Measurements from ENCODE around the gene UNC80. TPM values are rescaled to one million over a fixed set of nuclear protein-coding genes. Genes with fewer than 3 reads are reported as not detected.

Gene UNC80
- total RNA-seq, 4 donors from 2014 or later: under 0.01 to 3.0 (median 0.45) TPM

DNA sequence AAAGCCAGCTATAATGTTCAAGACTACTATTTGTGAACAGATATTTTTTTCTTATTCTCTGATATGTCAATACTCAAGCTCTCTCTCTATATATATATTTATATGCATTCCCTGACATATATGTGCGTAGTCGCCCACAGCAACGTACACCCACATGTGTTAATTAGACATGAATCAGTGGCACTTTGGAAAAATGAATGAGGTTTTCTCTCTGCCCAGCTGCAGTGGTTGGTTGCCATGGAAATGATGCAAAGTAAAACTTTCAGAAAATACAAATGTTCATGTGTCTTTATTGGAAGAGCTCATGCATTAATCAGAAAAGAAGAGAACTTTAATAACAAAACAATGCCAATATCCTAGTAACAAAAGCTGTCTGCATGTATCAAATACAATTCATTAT lies 34.7 kb downstream of the UNC80 start:
- DNase-seq: no peak
- Histone ChIP-seq H3K4me3 (no peak overlapping the region), H3K4me1 (no peaks in the 10 kb centered on the region), H3K36me3 (no peaks in the 10 kb centered on the region), H3K9me3 (no peaks in the 10 kb centered on the region), H3K27ac (no peak overlapping the region), H3K27me3 (no peaks in the 10 kb centered on the region)
- intact Hi-C loops (cut with DNase I; ENCODE audit: low total_unique reads): no loop called here
- TF ChIP-seq, protein P1, sequence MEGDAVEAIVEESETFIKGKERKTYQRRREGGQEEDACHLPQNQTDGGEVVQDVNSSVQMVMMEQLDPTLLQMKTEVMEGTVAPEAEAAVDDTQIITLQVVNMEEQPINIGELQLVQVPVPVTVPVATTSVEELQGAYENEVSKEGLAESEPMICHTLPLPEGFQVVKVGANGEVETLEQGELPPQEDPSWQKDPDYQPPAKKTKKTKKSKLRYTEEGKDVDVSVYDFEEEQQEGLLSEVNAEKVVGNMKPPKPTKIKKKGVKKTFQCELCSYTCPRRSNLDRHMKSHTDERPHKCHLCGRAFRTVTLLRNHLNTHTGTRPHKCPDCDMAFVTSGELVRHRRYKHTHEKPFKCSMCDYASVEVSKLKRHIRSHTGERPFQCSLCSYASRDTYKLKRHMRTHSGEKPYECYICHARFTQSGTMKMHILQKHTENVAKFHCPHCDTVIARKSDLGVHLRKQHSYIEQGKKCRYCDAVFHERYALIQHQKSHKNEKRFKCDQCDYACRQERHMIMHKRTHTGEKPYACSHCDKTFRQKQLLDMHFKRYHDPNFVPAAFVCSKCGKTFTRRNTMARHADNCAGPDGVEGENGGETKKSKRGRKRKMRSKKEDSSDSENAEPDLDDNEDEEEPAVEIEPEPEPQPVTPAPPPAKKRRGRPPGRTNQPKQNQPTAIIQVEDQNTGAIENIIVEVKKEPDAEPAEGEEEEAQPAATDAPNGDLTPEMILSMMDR (IDR thresholded peaks at IDR 0.05): no peak
- no peak for TF ChIP-seq POLR2A (IDR thresholded peaks at IDR 0.05)

DNA sequence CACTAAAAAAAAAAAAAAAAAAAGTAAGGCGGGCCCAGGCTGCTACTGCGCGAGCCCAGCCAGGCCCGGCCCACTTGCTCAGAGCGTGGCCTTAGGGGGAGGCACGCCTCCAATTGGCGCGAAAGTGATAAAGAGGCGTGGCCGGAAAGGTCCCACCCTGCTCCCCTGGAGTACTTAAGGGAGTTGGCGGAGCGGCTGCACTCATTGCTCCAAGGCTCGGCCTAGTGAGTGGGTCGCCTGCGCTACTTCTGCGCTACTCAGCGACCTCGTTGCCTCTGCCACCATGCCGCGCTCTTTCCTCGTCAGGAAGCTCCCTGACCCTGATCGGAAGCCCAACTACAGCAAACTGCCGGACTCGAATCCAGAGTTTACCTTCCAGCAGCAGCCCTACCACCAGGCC lies 36.9 kb downstream of the UNC80 start:
- Histone ChIP-seq H3K36me3 (no peaks in the 10 kb centered on the region), H3K27ac (no peak overlapping the region), H3K4me3 (no peak overlapping the region), H3K9me3 (no peaks in the 10 kb centered on the region), H3K4me1 (no peaks in the 10 kb centered on the region), H3K27me3 (no peaks in the 10 kb centered on the region)
- intact Hi-C loops (cut with DNase I; ENCODE audit: low total_unique reads): no loop called here
- DNase-seq: no peak
- no peak for TF ChIP-seq POLR2A (IDR thresholded peaks at IDR 0.05)
- TF ChIP-seq, protein P1 (IDR thresholded peaks at IDR 0.05): no peak

DNA sequence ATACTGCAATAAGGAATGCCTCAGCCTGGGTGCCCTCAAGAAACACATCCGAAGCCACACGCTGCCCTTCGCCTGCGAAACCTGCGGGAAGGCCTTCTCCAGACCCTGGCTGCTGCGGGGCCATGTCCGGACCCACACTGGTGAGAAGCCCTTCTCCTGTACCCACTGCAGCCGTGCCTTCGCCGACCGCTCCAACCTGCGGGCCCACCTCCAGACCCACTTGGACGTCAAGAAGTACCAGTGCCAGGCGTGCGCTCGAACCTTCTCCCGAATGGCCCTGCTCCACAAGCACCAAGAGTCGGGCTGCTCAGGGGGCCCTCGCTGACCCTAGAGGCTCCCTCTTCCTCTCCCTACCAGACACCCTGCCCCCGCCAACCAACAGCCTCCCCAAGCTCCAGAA lies 37.6 kb downstream of the UNC80 start:
- no peaks in the 10 kb centered on the region for H3K4me1 ChIP-seq
- H3K36me3 ChIP-seq: no peaks in the 10 kb centered on the region
- intact Hi-C loops (cut with DNase I; ENCODE audit: low total_unique reads): no loop called here
- TF ChIP-seq, protein P1 (IDR thresholded peaks at IDR 0.05): no peak
- no peak for TF ChIP-seq POLR2A (IDR thresholded peaks at IDR 0.05)
- H3K4me3 ChIP-seq: no peak overlapping the region
- H3K27me3 ChIP-seq: no peaks in the 10 kb centered on the region
- H3K27ac ChIP-seq: no peak overlapping the region
- DNase-seq: no peak
- H3K9me3 ChIP-seq: no peaks in the 10 kb centered on the region

DNA sequence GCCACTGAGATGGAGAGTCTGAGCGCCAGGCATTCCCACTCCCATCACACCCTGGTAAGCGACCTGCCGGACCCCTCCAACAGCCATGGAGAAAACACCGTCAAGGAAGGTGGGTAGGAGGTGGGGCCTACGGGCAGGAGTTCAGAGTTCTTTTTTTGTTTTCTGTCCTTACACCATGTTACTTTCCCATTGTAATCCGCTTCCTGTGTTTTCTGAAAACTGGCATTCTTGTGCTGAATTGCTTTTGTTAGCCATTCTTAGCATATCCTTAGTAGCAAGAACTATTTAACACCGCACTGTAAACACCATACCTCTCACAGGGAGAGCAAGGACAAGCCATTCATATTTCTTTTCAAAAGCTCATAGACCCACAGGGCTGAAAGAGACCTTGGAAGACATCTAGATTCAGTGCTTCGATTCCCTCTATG lies 46.2 kb downstream of the UNC80 start:
- H3K4me3 ChIP-seq: no peak overlapping the region
- no peaks in the 10 kb centered on the region for H3K27me3 ChIP-seq
- no peak overlapping the region for H3K27ac ChIP-seq
- H3K36me3 ChIP-seq: no peaks in the 10 kb centered on the region
- intact Hi-C loops (cut with DNase I; ENCODE audit: low total_unique reads): no loop called here
- DNase-seq: no peak
- H3K4me1 ChIP-seq: no peaks in the 10 kb centered on the region
- H3K9me3 ChIP-seq: no peaks in the 10 kb centered on the region
- no peak for TF ChIP-seq POLR2A (IDR thresholded peaks at IDR 0.05)
- TF ChIP-seq, protein P1 (IDR thresholded peaks at IDR 0.05): no peak

DNA sequence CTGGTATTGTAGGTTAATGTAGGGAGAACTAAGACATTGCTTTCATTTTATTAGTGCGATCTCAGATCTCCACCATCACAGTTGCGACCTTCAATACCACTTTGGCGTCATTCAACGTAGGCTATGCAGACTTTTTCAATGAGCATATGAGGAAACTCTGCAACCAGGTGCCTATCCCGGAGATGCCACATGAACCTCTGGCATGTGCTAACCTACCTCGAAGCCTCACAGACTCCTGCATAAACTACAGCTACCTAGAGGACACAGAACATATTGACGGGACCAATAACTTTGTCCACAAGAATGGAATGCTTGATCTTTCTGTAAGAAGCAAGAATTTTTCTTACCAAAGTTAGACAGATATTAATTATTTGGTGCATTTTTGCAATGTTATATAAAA lies 47.3 kb downstream of the UNC80 start:
- DNase-seq: no peak
- intact Hi-C loops (cut with DNase I; ENCODE audit: low total_unique reads): no loop called here

More for the DNA sequence above, 47.3 kb downstream of the UNC80 start:
- H3K36me3 ChIP-seq: no peaks in the 10 kb centered on the region
- H3K27me3 ChIP-seq: no peaks in the 10 kb centered on the region
- no peak overlapping the region for H3K27ac ChIP-seq
- TF ChIP-seq, protein P1 (IDR thresholded peaks at IDR 0.05): no peak
- TF ChIP-seq POLR2A (IDR thresholded peaks at IDR 0.05): no peak
- no peaks in the 10 kb centered on the region for H3K4me1 ChIP-seq
- no peaks in the 10 kb centered on the region for H3K9me3 ChIP-seq
- H3K4me3 ChIP-seq: no peak overlapping the region
